HG03442 (cell line): Measurements from ENCODE around the gene PRAF2.

Experiments used
- ATAC-seq: cut with Tn5 transposase; IDR thresholded peaks from one replicate; pipeline ENCODE4 v1.9.1; 2021; ENCODE audit warnings: mild to moderate bottlenecking, moderate library complexity; ENCODE audit not compliant: unreplicated experiment

Gene PRAF2

GRCh38 chrX:49043220-49043986, 30.4 kb downstream of the PRAF2 start, which contains the start of gene TFE3:
Gene TFE3 (minus strand): TSS chrX:49043357. CDS start chrX:49043226, 131 bp downstream.
- ATAC-seq: peak; percentile 88

- ATAC-seq: no peak
Measured at GRCh38 chrX:49042581-49043219, 31.1 kb downstream of the PRAF2 start.

- ATAC-seq: no peak
Measured at GRCh38 chrX:49041744-49042580, 31.8 kb downstream of the PRAF2 start.

GRCh38 chrX:49040376-49040955, 33.3 kb downstream of the PRAF2 start:
- ATAC-seq: no peak

- no peak for ATAC-seq
Measured at GRCh38 chrX:49039598-49040375, 34.0 kb downstream of the PRAF2 start.

GRCh38 chrX:49037883-49038475, 35.8 kb downstream of the PRAF2 start:
- ATAC-seq: no peak

- no peak for ATAC-seq
Measured at GRCh38 chrX:49030283-49030682, 43.5 kb downstream of the PRAF2 start.

- no peak for ATAC-seq
Measured at GRCh38 chrX:49029876-49030275, 43.9 kb downstream of the PRAF2 start.
